Measurements from ENCODE around the gene HOXC6. TPM values are rescaled to one million over a fixed set of nuclear protein-coding genes. Genes with fewer than 3 reads are reported as not detected.
"Not testable (repeated sequence)": the region's sequence is repeated elsewhere in the genome, so short reads cannot be mapped to it uniquely, and the experiment has no call there.

HOXC6 gene
- total RNA-seq, 1 donor, result 7.2 TPM

- Histone ChIP-seq H3K79me2 (ENCODE audit: insufficient read depth, low read length) (peaks cover 30% of the 10 kb centered on the region), H3K4me3 (ENCODE audit: insufficient read depth, low read length) (no peak overlapping the region), H3K4me1 (ENCODE audit: insufficient read depth, low read length) (peaks cover 30% of the 10 kb centered on the region), H3K27me3 (ENCODE audit: insufficient read depth, low read length) (no peaks in the 10 kb centered on the region), H2AFZ (ENCODE audit: low read length) (no peak overlapping the region), H3K27ac (ENCODE audit: low read depth, low read length) (no peak overlapping the region), H3K9me3 (ENCODE audit: low read depth, low read length) (no peaks in the 10 kb centered on the region), H3K4me2 (ENCODE audit: insufficient read depth, low read length) (no peak overlapping the region), H4K20me1 (ENCODE audit: insufficient read depth, low read length) (peaks cover 70% of the 10 kb centered on the region), H3K36me3 (ENCODE audit: insufficient read depth, low read length) (no peaks in the 10 kb centered on the region)
- no peak for TF ChIP-seq CTCF (IDR thresholded peaks at IDR 0.05; ENCODE audit: extremely low read depth, low read depth, low read length)
- no peak for DNase-seq (ENCODE audit: insufficient read length, low spot score, missing footprints)
Observed at GRCh38 chr12:54041097-54041690, 13.0 kb downstream of the HOXC6 start.

GRCh38 chr12:54042033-54042432 is 13.8 kb downstream of the HOXC6 start:
- Histone ChIP-seq H4K20me1 (ENCODE audit: insufficient read depth, low read length) (peaks cover 64% of the 10 kb centered on the region), H3K4me1 (ENCODE audit: insufficient read depth, low read length) (peaks cover 26% of the 10 kb centered on the region), H3K79me2 (ENCODE audit: insufficient read depth, low read length) (peaks cover 29% of the 10 kb centered on the region)
- not testable (repeated sequence) for H3K27ac ChIP-seq (ENCODE audit: low read depth, low read length); H3K9me3 ChIP-seq (ENCODE audit: low read depth, low read length); H3K4me2 ChIP-seq (ENCODE audit: insufficient read depth, low read length); H3K36me3 ChIP-seq (ENCODE audit: insufficient read depth, low read length); H2AFZ ChIP-seq (ENCODE audit: low read length); H3K27me3 ChIP-seq (ENCODE audit: insufficient read depth, low read length); DNase-seq (ENCODE audit: insufficient read length, low spot score, missing footprints); H3K4me3 ChIP-seq (ENCODE audit: insufficient read depth, low read length)

GRCh38 chr12:54042970-54043853 is 15.0 kb downstream of the HOXC6 start:
- H3K27me3 ChIP-seq (ENCODE audit: insufficient read depth, low read length), result no peaks in the 10 kb centered on the region
- H3K79me2 ChIP-seq (ENCODE audit: insufficient read depth, low read length), result peaks cover 26% of the 10 kb centered on the region
- no peak overlapping the region for H3K27ac ChIP-seq (ENCODE audit: low read depth, low read length)

GRCh38 chr12:54044425-54045103 is 16.3 kb downstream of the HOXC6 start:
- Histone ChIP-seq H2AFZ (ENCODE audit: low read length) (no peak overlapping the region), H3K9me3 (ENCODE audit: low read depth, low read length) (no peaks in the 10 kb centered on the region)

More at GRCh38 chr12:54042970-54043853, 15.0 kb downstream of the HOXC6 start:
- DNase-seq (ENCODE audit: insufficient read length, low spot score, missing footprints), result no peak
- peaks cover 58% of the 10 kb centered on the region for H4K20me1 ChIP-seq (ENCODE audit: insufficient read depth, low read length)
- H3K4me1 ChIP-seq (ENCODE audit: insufficient read depth, low read length), result peaks cover 20% of the 10 kb centered on the region
- H2AFZ ChIP-seq (ENCODE audit: low read length), result no peak overlapping the region
- no peak overlapping the region for H3K4me2 ChIP-seq (ENCODE audit: insufficient read depth, low read length)
- no peaks in the 10 kb centered on the region for H3K9me3 ChIP-seq (ENCODE audit: low read depth, low read length)
- H3K4me3 ChIP-seq (ENCODE audit: insufficient read depth, low read length), result no peak overlapping the region
- no peak for TF ChIP-seq CTCF (IDR thresholded peaks at IDR 0.05; ENCODE audit: extremely low read depth, low read depth, low read length)
- H3K36me3 ChIP-seq (ENCODE audit: insufficient read depth, low read length), result no peaks in the 10 kb centered on the region

More at GRCh38 chr12:54044425-54045103, 16.3 kb downstream of the HOXC6 start:
- no peaks in the 10 kb centered on the region for H3K36me3 ChIP-seq (ENCODE audit: insufficient read depth, low read length)
- peaks cover 44% of the 10 kb centered on the region for H4K20me1 ChIP-seq (ENCODE audit: insufficient read depth, low read length)
- H3K79me2 ChIP-seq (ENCODE audit: insufficient read depth, low read length), result peaks cover 20% of the 10 kb centered on the region
- H3K4me3 ChIP-seq (ENCODE audit: insufficient read depth, low read length), result no peak overlapping the region
- no peaks in the 10 kb centered on the region for H3K27me3 ChIP-seq (ENCODE audit: insufficient read depth, low read length)
- DNase-seq (ENCODE audit: insufficient read length, low spot score, missing footprints), result no peak
- no peak for TF ChIP-seq CTCF (IDR thresholded peaks at IDR 0.05; ENCODE audit: extremely low read depth, low read depth, low read length)
- no peak overlapping the region for H3K4me2 ChIP-seq (ENCODE audit: insufficient read depth, low read length)
- peaks cover 7% of the 10 kb centered on the region for H3K4me1 ChIP-seq (ENCODE audit: insufficient read depth, low read length)
- no peak overlapping the region for H3K27ac ChIP-seq (ENCODE audit: low read depth, low read length)
